ENCODE results near the gene IL1RAP.

DNA sequence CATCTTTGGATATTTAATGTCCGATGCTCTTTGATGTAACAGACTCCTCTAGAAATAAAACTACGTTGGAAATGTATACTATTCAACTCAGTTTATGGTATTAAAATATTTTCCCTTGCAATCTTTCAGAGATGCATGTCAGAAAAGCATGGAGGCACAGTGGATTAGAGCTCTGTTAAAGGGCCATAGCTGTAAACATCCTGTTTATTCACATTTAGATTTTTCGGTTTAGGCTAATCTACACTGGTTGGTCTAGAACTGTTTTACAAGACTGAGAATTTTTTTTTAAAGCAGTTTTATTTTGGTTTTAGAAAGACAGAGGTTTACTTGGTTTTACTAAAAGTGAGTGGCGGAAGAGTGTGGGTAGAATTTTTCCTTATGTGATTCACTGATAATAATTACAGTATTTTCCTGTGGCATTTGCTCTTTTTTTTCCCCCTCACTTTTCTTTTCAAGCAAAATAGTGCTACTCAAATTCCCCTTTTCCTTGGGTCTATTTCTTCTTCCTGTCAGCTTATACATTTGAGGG lies 132.1 kb downstream of the IL1RAP start:
- TF ChIP-seq, protein P1, sequence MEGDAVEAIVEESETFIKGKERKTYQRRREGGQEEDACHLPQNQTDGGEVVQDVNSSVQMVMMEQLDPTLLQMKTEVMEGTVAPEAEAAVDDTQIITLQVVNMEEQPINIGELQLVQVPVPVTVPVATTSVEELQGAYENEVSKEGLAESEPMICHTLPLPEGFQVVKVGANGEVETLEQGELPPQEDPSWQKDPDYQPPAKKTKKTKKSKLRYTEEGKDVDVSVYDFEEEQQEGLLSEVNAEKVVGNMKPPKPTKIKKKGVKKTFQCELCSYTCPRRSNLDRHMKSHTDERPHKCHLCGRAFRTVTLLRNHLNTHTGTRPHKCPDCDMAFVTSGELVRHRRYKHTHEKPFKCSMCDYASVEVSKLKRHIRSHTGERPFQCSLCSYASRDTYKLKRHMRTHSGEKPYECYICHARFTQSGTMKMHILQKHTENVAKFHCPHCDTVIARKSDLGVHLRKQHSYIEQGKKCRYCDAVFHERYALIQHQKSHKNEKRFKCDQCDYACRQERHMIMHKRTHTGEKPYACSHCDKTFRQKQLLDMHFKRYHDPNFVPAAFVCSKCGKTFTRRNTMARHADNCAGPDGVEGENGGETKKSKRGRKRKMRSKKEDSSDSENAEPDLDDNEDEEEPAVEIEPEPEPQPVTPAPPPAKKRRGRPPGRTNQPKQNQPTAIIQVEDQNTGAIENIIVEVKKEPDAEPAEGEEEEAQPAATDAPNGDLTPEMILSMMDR (IDR thresholded peaks at IDR 0.05), result no peak
- TF ChIP-seq POLR2A (IDR thresholded peaks at IDR 0.05), result no peak
